Transverse colon (tissue), 4 donors: Measurements from ENCODE around the gene DIS3L2. TPM values are rescaled to one million over a fixed set of nuclear protein-coding genes. Genes with fewer than 3 reads are reported as not detected.
A peak's percentile ranks its signal among the peaks of the same experiment; 100 is the strongest.
"Not testable (repeated sequence)": the region's sequence is repeated elsewhere in the genome, so short reads cannot be mapped to it uniquely, and the experiment has no call there.

Source experiments
- DNase-seq: peaks from one replicate; pipeline ENCODE4 v3.0.0-alpha.2; 2019
- H3K27ac ChIP-seq, 4 donors: fragments of 200-600 bp; sonication (generic); 2 replicates each; pipeline ENCODE4 v1.5.1; 2016 to 2018; ENCODE audit warnings: inconsistent platforms in 4 of 4
- H3K27me3 ChIP-seq: fragments of 200-600 bp; sonication (generic); 2 replicates; pipeline ENCODE4 v1.5.1; 2017; ENCODE audit warnings: inconsistent platforms
- H3K36me3 ChIP-seq, 4 donors: fragments of 200-600 bp; sonication (generic); 2 replicates each; pipeline ENCODE4 v1.5.1; 2017 to 2019; ENCODE audit warnings: inconsistent platforms in 4 of 4
- H3K4me1 ChIP-seq, 4 donors: fragments of 200-600 bp; sonication (generic); 2 replicates each; pipeline ENCODE4 v1.5.1; 2017 to 2020; ENCODE audit warnings: inconsistent platforms in 4 of 4
- H3K4me3 ChIP-seq, 4 donors: fragments of 200-600 bp; sonication (generic); 1 replicate in 1 of 4; 2 replicates in 3 of 4; pipeline versions ENCODE4 v1.5.1 to v1.6.1; 2017 to 2019; ENCODE audit warnings: inconsistent platforms in 4 of 4
- H3K9me3 ChIP-seq, 2 donors: fragments of 200-600 bp; sonication (generic); 2 replicates each; pipeline ENCODE4 v1.5.1; 2017 to 2019; ENCODE audit warnings: inconsistent platforms in 2 of 2
- CTCF ChIP-seq, 5 experiments: fragments of 200-600 bp in 3 of 5; fragments of 450-650 bp in 2 of 5; sonication (generic) in 3 of 5; IDR thresholded peaks; 1 replicate in 2 of 5; 2 replicates in 3 of 5; pipeline ENCODE4 v1.5.1; 2016 to 2017; ENCODE audit warnings: antibody characterized with exemption in 5 of 5, inconsistent platforms in 3 of 5, mild to moderate bottlenecking in 2 of 5, moderate library complexity in 1 of 5
- EP300 ChIP-seq: sonication (generic); formaldehyde crosslinking; IDR thresholded peaks from one replicate; pipeline ENCODE4 v1.6.1; 2017; ENCODE audit warnings: antibody characterized with exemption, low read depth
- POLR2A ChIP-seq: fragments of 450-650 bp; IDR thresholded peaks from one replicate; pipeline ENCODE4 v1.6.1; 2016; ENCODE audit warnings: antibody characterized with exemption, mild to moderate bottlenecking, moderate library complexity
- POLR2AphosphoS5 ChIP-seq, 3 donors: sonication (generic); formaldehyde crosslinking; IDR thresholded peaks; one replicate each; pipeline ENCODE4 v1.6.1; 2016; ENCODE audit warnings: antibody characterized with exemption in 3 of 3
- WGBS, 2 donors: methylation state at CpG; one replicate each; pipeline ENCODE4 v1.1.5; 2018; ENCODE audit warnings: low coverage in 1 of 2; 5-methylcytosine and 5-hydroxymethylcytosine counted together
- in situ Hi-C, 4 donors: fragments of 200-750 bp; cut with MboI; loops; one replicate each; pipeline versions ENCODE4 v1.15.0 to v1.15.1; 2017; ENCODE audit warnings: low sequenced_read_pairs in 3 of 4, low pct_ligation_motif_present in 1 of 4, low pct_unique_long_range_greater_than_20kb in 1 of 4
- intact Hi-C: fragments of 100-400 bp; cut with DNase I; formaldehyde crosslinking; loops from one replicate; pipeline ENCODE4 v1.15.1; 2023; ENCODE audit warnings: low total_unique reads
- total RNA-seq, 4 donors: library from RNA; depleted of rRNA; stranded (reverse); fragments of >200 nt; gene quantifications; one replicate each; pipeline ENCODE4 v1.1.0, GENCODE V29; 2016

Gene DIS3L2
- total RNA-seq, 4 donors from 2014 or later = 24.7 to 99.9 (median 51.2) TPM

DNA sequence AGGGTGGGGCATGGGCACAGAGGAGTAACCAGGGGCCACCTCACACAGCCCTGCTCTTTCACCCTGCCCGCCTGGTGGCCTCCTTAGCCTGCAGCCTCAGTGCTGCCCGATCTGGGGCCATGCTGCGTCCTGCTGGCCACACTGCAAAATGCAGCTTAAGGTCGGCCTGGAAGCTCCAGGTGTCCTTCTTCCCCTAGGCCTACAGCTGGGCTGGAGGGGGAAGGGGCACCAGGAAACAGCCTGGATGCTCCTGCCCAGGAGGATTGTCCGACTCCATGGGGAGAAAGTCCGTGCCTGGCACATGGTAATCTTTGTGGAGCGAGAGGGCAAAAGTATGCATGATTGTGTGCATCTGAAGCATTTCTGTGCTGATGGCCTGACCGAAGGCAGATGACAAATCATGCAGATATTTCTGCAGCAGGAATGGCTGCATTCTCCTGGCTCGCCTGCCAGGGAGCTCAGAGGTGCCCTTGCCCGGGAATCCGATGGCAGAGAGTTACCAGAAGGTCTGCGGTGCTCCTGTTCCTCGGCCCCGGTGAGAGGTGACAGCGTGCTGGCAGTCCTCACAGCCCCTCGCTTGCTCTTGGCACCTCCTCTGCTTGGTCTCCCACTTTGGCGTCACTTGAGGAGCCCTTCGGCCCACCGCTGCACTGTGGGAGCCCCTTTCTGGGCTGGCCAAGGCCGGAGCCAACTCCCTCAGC lies 404.3 kb downstream of the DIS3L2 start:
- H3K4me3 ChIP-seq = no peak overlapping the region
- TF ChIP-seq CTCF (IDR thresholded peaks at IDR 0.05) = peak; percentile 18 to 56 (median 35)
- no peak for TF ChIP-seq POLR2A
- no peak overlapping the region for H3K27ac ChIP-seq
- in situ Hi-C loops (no loop called here), intact Hi-C loops (no loop called here)
- no peak for DNase-seq
- no peaks in the 10 kb centered on the region for H3K27me3 ChIP-seq
- no peaks in the 10 kb centered on the region for H3K9me3 ChIP-seq
- H3K4me1 ChIP-seq = peaks cover 0 to 4% (median 0%) of the 10 kb centered on the region in 4 donors
- no peaks in the 10 kb centered on the region for H3K36me3 ChIP-seq
- 61% methylated on average over 15 of the region's 20 CpGs; no CpG with 5 or more reads in 1 of the 2 donors for WGBS, 2 donors

- DNase-seq, H3K27ac ChIP-seq, H3K9me3 ChIP-seq, H3K27me3 ChIP-seq, intact Hi-C loops, H3K4me3 ChIP-seq, in situ Hi-C loops, H3K4me1 ChIP-seq, H3K36me3 ChIP-seq: not testable (repeated sequence)
- WGBS, 2 donors = 83% methylated on average over 18 of the region's 23 CpGs; no CpG with 5 or more reads in 1 of the 2 donors
Measured at GRCh38 chr2:232366461-232366860, 404.9 kb downstream of the DIS3L2 start.

- intact Hi-C loops (no loop called here), in situ Hi-C loops (no loop called here)
- no peak for DNase-seq
- 65% methylated on average over 4 of the region's 7 CpGs; no CpG with 5 or more reads in 1 of the 2 donors for WGBS, 2 donors
- H3K4me1 ChIP-seq = peaks cover 0 to 4% (median 0%) of the 10 kb centered on the region in 4 donors
- H3K27me3 ChIP-seq = no peaks in the 10 kb centered on the region
- H3K9me3 ChIP-seq = no peaks in the 10 kb centered on the region
- no peak for TF ChIP-seq POLR2A
- no peak for TF ChIP-seq EP300
- TF ChIP-seq CTCF (IDR thresholded peaks at IDR 0.05) = no peak
- TF ChIP-seq POLR2AphosphoS5 (IDR thresholded peaks at IDR 0.05) = no peak
- H3K36me3 ChIP-seq = no peaks in the 10 kb centered on the region
- H3K27ac ChIP-seq = no peak overlapping the region
- H3K4me3 ChIP-seq = no peak overlapping the region
Measured at GRCh38 chr2:232367016-232367415, 405.5 kb downstream of the DIS3L2 start.

DNA sequence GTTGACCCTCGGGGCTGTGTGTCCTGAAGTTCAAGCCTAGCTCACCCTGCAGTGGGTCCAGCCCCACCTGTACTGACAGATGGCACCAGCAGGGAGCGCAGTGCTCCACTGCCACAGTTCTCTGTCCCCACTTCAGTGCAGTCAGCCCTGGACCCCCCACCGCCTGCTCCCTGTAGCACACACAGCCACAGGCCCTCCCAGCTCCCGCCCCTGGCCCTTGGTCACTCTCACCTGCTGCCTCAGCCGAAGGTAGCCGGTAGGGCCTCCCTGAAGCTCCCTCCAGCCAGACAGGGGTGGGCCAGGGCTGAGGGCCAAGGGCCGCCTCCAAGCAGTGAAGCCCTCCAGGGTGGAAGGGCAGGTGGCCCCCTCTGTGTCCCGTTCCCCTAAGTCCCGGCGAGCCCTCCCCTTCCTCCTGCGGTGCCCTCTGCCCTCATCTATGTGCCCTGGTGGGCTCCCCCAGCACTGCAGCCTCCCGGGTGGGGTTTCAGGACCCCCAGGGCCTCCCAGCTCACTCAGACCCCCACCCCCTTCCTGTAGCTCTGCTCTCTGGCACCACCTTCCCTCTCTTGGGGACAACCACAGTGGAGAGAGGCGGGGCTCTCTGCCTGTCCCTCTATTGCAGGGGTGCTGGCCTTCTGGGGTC lies 406.2 kb downstream of the DIS3L2 start:
- Histone ChIP-seq H3K9me3 (no peaks in the 10 kb centered on the region), H3K27ac (no peak overlapping the region), H3K36me3 (no peaks in the 10 kb centered on the region), H3K4me1 (peaks cover 0 to 4% (median 0%) of the 10 kb centered on the region in 4 donors), H3K27me3 (no peaks in the 10 kb centered on the region), H3K4me3 (no peak overlapping the region)
- WGBS, 2 donors = 87% methylated on average over 13 of the region's 13 CpGs; no CpG with 5 or more reads in 1 of the 2 donors
- in situ Hi-C loops = no loop called here
- intact Hi-C loops = no loop called here
- no peak for DNase-seq
- no peak for TF ChIP-seq EP300
- TF ChIP-seq CTCF (IDR thresholded peaks at IDR 0.05) = peak in 2 of 5 experiments; percentile 11 to 23
